HG03457 (cell line): ENCODE results near the gene CELF4.

Experiments
- ATAC-seq: cut with Tn5 transposase; IDR thresholded peaks from one replicate; pipeline ENCODE4 v1.9.1; 2021; ENCODE audit warnings: moderate number of reproducible peaks; ENCODE audit not compliant: unreplicated experiment

CELF4 gene

GRCh38 chr18:37270038-37270665, 295.4 kb downstream of the CELF4 start:
- no peak for ATAC-seq

- no peak for ATAC-seq
Measured at GRCh38 chr18:37266290-37266689, 299.3 kb downstream of the CELF4 start.

GRCh38 chr18:37265382-37265781, 300.2 kb downstream of the CELF4 start:
- ATAC-seq, result no peak

- no peak for ATAC-seq
Measured at GRCh38 chr18:37264956-37265355, 300.6 kb downstream of the CELF4 start.

- ATAC-seq, result no peak
Measured at GRCh38 chr18:37261988-37262387, 303.6 kb downstream of the CELF4 start.

GRCh38 chr18:37261246-37261840, 304.3 kb downstream of the CELF4 start:
- ATAC-seq, result no peak

- no peak for ATAC-seq
Measured at GRCh38 chr18:37260367-37261093, 305.1 kb downstream of the CELF4 start.

GRCh38 chr18:37259711-37260110, 305.9 kb downstream of the CELF4 start:
- ATAC-seq, result no peak

- no peak for ATAC-seq
Measured at GRCh38 chr18:37258819-37259218, 306.8 kb downstream of the CELF4 start.

- ATAC-seq, result no peak
Measured at GRCh38 chr18:37258131-37258530, 307.5 kb downstream of the CELF4 start.

- no peak for ATAC-seq
Measured at GRCh38 chr18:37254973-37255372, 310.6 kb downstream of the CELF4 start.

- ATAC-seq, result no peak
Measured at GRCh38 chr18:37254236-37254754, 311.3 kb downstream of the CELF4 start.

GRCh38 chr18:37253394-37254235, 312.0 kb downstream of the CELF4 start:
- ATAC-seq, result no peak

- ATAC-seq, result no peak
Measured at GRCh38 chr18:37252854-37253393, 312.7 kb downstream of the CELF4 start.

GRCh38 chr18:37252342-37252741, 313.3 kb downstream of the CELF4 start:
- no peak for ATAC-seq

GRCh38 chr18:37251679-37252078, 313.9 kb downstream of the CELF4 start:
- ATAC-seq, result no peak

- no peak for ATAC-seq
Measured at GRCh38 chr18:37249895-37250618, 315.5 kb downstream of the CELF4 start.

GRCh38 chr18:37249171-37249886, 316.3 kb downstream of the CELF4 start:
- ATAC-seq, result no peak

- ATAC-seq, result no peak
Measured at GRCh38 chr18:37248281-37248680, 317.3 kb downstream of the CELF4 start.
